Measurements from ENCODE around the gene EFCAB8. TPM values are rescaled to one million over a fixed set of nuclear protein-coding genes. Genes with fewer than 3 reads are reported as not detected.

The EFCAB8 gene
- total RNA-seq, 1 donor: 0.73 TPM

GRCh38 chr20:32993496-32994050 lies 134.8 kb downstream of the EFCAB8 start:
- no peaks in the 10 kb centered on the region for H3K9me3 ChIP-seq (ENCODE audit: low read depth, low read length)
- no peak overlapping the region for H3K4me3 ChIP-seq (ENCODE audit: low read length)
- peaks cover 2% of the 10 kb centered on the region for H3K4me1 ChIP-seq (ENCODE audit: insufficient read depth, low read length)
- no peaks in the 10 kb centered on the region for H3K27me3 ChIP-seq (ENCODE audit: insufficient read depth, low read length)

GRCh38 chr20:32995802-32996201 lies 137.1 kb downstream of the EFCAB8 start:
- H3K4me1 ChIP-seq (ENCODE audit: insufficient read depth, low read length): peaks cover 2% of the 10 kb centered on the region
- H3K4me3 ChIP-seq (ENCODE audit: low read length): no peak overlapping the region
- H3K9me3 ChIP-seq (ENCODE audit: low read depth, low read length): no peaks in the 10 kb centered on the region
- H3K27me3 ChIP-seq (ENCODE audit: insufficient read depth, low read length): no peaks in the 10 kb centered on the region

GRCh38 chr20:32997431-32997830 lies 138.7 kb downstream of the EFCAB8 start:
- Histone ChIP-seq H3K4me1 (ENCODE audit: insufficient read depth, low read length) (no peaks in the 10 kb centered on the region), H3K27me3 (ENCODE audit: insufficient read depth, low read length) (no peaks in the 10 kb centered on the region), H3K9me3 (ENCODE audit: low read depth, low read length) (no peaks in the 10 kb centered on the region)

GRCh38 chr20:32999603-33000250 lies 141.0 kb downstream of the EFCAB8 start:
- Histone ChIP-seq H3K4me1 (ENCODE audit: insufficient read depth, low read length) (no peaks in the 10 kb centered on the region), H3K4me3 (ENCODE audit: low read length) (no peak overlapping the region), H3K9me3 (ENCODE audit: low read depth, low read length) (no peaks in the 10 kb centered on the region)

More at GRCh38 chr20:32997431-32997830, 138.7 kb downstream of the EFCAB8 start:
- no peak overlapping the region for H3K4me3 ChIP-seq (ENCODE audit: low read length)

GRCh38 chr20:33000802-33001466 lies 142.2 kb downstream of the EFCAB8 start:
- H3K4me1 ChIP-seq (ENCODE audit: insufficient read depth, low read length): no peaks in the 10 kb centered on the region

More at GRCh38 chr20:32999603-33000250, 141.0 kb downstream of the EFCAB8 start:
- no peaks in the 10 kb centered on the region for H3K27me3 ChIP-seq (ENCODE audit: insufficient read depth, low read length)

GRCh38 chr20:33002087-33002808 lies 143.5 kb downstream of the EFCAB8 start:
- no peak overlapping the region for H3K4me3 ChIP-seq (ENCODE audit: low read length)
- H3K4me1 ChIP-seq (ENCODE audit: insufficient read depth, low read length): no peaks in the 10 kb centered on the region
- no peaks in the 10 kb centered on the region for H3K9me3 ChIP-seq (ENCODE audit: low read depth, low read length)
- no peaks in the 10 kb centered on the region for H3K27me3 ChIP-seq (ENCODE audit: insufficient read depth, low read length)

More at GRCh38 chr20:33000802-33001466, 142.2 kb downstream of the EFCAB8 start:
- no peaks in the 10 kb centered on the region for H3K27me3 ChIP-seq (ENCODE audit: insufficient read depth, low read length)
- H3K4me3 ChIP-seq (ENCODE audit: low read length): no peak overlapping the region
- H3K9me3 ChIP-seq (ENCODE audit: low read depth, low read length): no peaks in the 10 kb centered on the region

GRCh38 chr20:33004141-33004751 lies 145.5 kb downstream of the EFCAB8 start, which contains the start of gene SUN5:
Gene SUN5, minus strand, starts transcription at chr20:33004433. Its CDS starts 93 bp downstream, at chr20:33004340.
- H3K4me1 ChIP-seq (ENCODE audit: insufficient read depth, low read length): no peaks in the 10 kb centered on the region
- H3K27me3 ChIP-seq (ENCODE audit: insufficient read depth, low read length): no peaks in the 10 kb centered on the region
- H3K9me3 ChIP-seq (ENCODE audit: low read depth, low read length): no peaks in the 10 kb centered on the region
- no peak within 1 kb of the TSS for H3K4me3 ChIP-seq (ENCODE audit: low read length)

- Histone ChIP-seq H3K4me1 (ENCODE audit: insufficient read depth, low read length) (no peaks in the 10 kb centered on the region), H3K4me3 (ENCODE audit: low read length) (no peak overlapping the region), H3K27me3 (ENCODE audit: insufficient read depth, low read length) (no peaks in the 10 kb centered on the region), H3K9me3 (ENCODE audit: low read depth, low read length) (no peaks in the 10 kb centered on the region)
These were observed 146.4 kb downstream of the EFCAB8 start for GRCh38 chr20:33005132-33005566.

GRCh38 chr20:33005908-33006775 lies 147.4 kb downstream of the EFCAB8 start:
- H3K27me3 ChIP-seq (ENCODE audit: insufficient read depth, low read length): no peaks in the 10 kb centered on the region
- H3K4me3 ChIP-seq (ENCODE audit: low read length): no peak overlapping the region
- no peaks in the 10 kb centered on the region for H3K9me3 ChIP-seq (ENCODE audit: low read depth, low read length)
- H3K4me1 ChIP-seq (ENCODE audit: insufficient read depth, low read length): no peaks in the 10 kb centered on the region

GRCh38 chr20:33006776-33007375 lies 148.2 kb downstream of the EFCAB8 start:
- Histone ChIP-seq H3K4me3 (ENCODE audit: low read length) (no peak overlapping the region), H3K9me3 (ENCODE audit: low read depth, low read length) (no peaks in the 10 kb centered on the region), H3K4me1 (ENCODE audit: insufficient read depth, low read length) (no peaks in the 10 kb centered on the region), H3K27me3 (ENCODE audit: insufficient read depth, low read length) (no peaks in the 10 kb centered on the region)

- no peaks in the 10 kb centered on the region for H3K27me3 ChIP-seq (ENCODE audit: insufficient read depth, low read length)
- H3K9me3 ChIP-seq (ENCODE audit: low read depth, low read length): no peaks in the 10 kb centered on the region
- no peak within 1 kb of the TSS for H3K4me3 ChIP-seq (ENCODE audit: low read length)
- H3K4me1 ChIP-seq (ENCODE audit: insufficient read depth, low read length): no peaks in the 10 kb centered on the region
These were observed 148.9 kb downstream of the EFCAB8 start, which contains the start of gene BPIFB2 for GRCh38 chr20:33007376-33008335. Gene BPIFB2, plus strand, starts transcription at chr20:33007704. Its CDS starts 871 bp downstream, at chr20:33008575.

- Histone ChIP-seq H3K4me1 (ENCODE audit: insufficient read depth, low read length) (no peaks in the 10 kb centered on the region), H3K4me3 (ENCODE audit: low read length) (no peak overlapping the region), H3K9me3 (ENCODE audit: low read depth, low read length) (no peaks in the 10 kb centered on the region), H3K27me3 (ENCODE audit: insufficient read depth, low read length) (no peaks in the 10 kb centered on the region)
These were observed 149.9 kb downstream of the EFCAB8 start for GRCh38 chr20:33008336-33009213.

Measured in mononuclear cell (primary cell).